ENCODE data around the gene WDR41. TPM values are rescaled to one million over a fixed set of nuclear protein-coding genes. Genes with fewer than 3 reads are reported as not detected.
A peak's percentile ranks its signal among the peaks of the same experiment; 100 is the strongest.
"Not testable (repeated sequence)": the region's sequence is repeated elsewhere in the genome, so short reads cannot be mapped to it uniquely, and the experiment has no call there.

The WDR41 gene
- polyA plus RNA-seq, 1 donor from 2014 or later, result 87.6 TPM

DNA sequence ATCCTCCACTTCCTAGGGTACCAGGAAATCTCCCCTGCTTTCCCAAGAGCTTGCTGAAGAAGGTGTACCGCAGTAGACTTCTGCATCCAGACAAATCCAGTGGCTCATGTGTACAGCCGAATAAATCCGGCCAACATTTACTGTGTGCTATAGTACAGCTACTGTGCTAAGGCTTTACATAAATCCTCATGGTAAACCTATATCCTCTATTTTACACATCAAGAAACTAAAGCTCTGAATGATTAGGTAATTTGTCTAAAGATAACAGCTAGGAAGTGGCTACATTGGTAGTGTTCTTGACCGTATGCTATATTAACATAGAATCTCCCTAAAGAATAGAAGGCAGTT lies 511 bp upstream of the WDR41 start:
- peaks cover 27% of the 10 kb centered on the region for H3K79me2 ChIP-seq (replicated peaks; ENCODE audit: insufficient read depth, low read length)
- peak overlapping the region; percentile 41 for H3K4me2 ChIP-seq (ENCODE audit: low read length)
- no peaks in the 10 kb centered on the region for H3K27me3 ChIP-seq (ENCODE audit: insufficient read depth, low read depth, low read length)
- H3F3A ChIP-seq (ENCODE audit: insufficient read depth, low read length, poor library complexity, severe bottlenecking), result no peaks in the 10 kb centered on the region
- H2AFZ ChIP-seq (ENCODE audit: low read depth, low read length), result peak overlapping the region; percentile 56
- no peaks in the 10 kb centered on the region for H3K9me2 ChIP-seq (ENCODE audit: insufficient read depth, low read length)
- peak overlapping the region; percentile 35 for H3K9ac ChIP-seq (ENCODE audit: low read length)
- no peak for TF ChIP-seq TAF1 (IDR thresholded peaks at IDR 0.05; ENCODE audit: low read depth)
- peak; percentile 4 for TF ChIP-seq SMC3 (conservative IDR thresholded peaks at IDR 0.05; ENCODE audit: poor library complexity)
- H3K4me3 ChIP-seq (ENCODE audit: low read length), result peak overlapping the region; percentile 89
- no peaks in the 10 kb centered on the region for H3K36me3 ChIP-seq (ENCODE audit: insufficient read depth, low read length)
- H3K9me3 ChIP-seq (ENCODE audit: low read length), result no peaks in the 10 kb centered on the region
- no peaks in the 10 kb centered on the region for H4K20me1 ChIP-seq (ENCODE audit: insufficient read depth)
- H3K27ac ChIP-seq (ENCODE audit: low read length), result no peak overlapping the region

DNA sequence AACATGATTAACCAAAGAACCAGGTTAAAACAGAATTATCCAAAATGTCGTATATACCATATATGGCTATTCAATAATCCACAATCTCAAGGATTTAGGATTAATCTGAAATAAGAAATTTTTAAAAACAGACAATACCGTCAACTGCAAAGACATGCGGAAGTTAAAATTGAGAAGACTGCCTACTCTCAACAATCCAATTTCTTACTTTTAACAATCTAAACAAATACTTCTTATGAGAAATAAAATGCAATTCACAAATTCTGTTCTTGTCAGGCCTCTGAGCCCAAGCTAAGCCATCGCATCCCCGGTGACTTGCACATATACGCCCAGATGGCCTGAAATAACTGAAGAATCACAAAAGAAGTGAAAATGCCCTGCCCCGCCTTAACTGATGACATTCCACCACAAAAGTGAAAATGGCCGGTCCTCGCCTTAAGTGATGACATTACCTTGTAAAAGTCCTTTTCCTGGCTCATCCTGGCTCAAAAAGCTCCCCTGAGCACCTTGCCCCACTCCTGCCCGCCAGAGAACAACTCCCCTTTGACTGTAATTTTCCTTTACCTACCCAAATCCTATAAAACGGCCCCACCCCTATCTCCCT lies 1.3 kb downstream of the WDR41 start:
- H3F3A ChIP-seq (ENCODE audit: insufficient read depth, low read length, poor library complexity, severe bottlenecking); H3K9me2 ChIP-seq (ENCODE audit: insufficient read depth, low read length); H2AFZ ChIP-seq (ENCODE audit: low read depth, low read length); H3K27ac ChIP-seq (ENCODE audit: low read length); H3K27me3 ChIP-seq (ENCODE audit: insufficient read depth, low read depth, low read length); H4K20me1 ChIP-seq (ENCODE audit: insufficient read depth); H3K9ac ChIP-seq (ENCODE audit: low read length); H3K9me3 ChIP-seq (ENCODE audit: low read length); H3K36me3 ChIP-seq (ENCODE audit: insufficient read depth, low read length): not testable (repeated sequence)
- H3K4me2 ChIP-seq (ENCODE audit: low read length), result peak overlapping the region; percentile 5
- peak overlapping the region; percentile 89 for H3K4me3 ChIP-seq (ENCODE audit: low read length)
- peaks cover 27% of the 10 kb centered on the region for H3K79me2 ChIP-seq (replicated peaks; ENCODE audit: insufficient read depth, low read length)

DNA sequence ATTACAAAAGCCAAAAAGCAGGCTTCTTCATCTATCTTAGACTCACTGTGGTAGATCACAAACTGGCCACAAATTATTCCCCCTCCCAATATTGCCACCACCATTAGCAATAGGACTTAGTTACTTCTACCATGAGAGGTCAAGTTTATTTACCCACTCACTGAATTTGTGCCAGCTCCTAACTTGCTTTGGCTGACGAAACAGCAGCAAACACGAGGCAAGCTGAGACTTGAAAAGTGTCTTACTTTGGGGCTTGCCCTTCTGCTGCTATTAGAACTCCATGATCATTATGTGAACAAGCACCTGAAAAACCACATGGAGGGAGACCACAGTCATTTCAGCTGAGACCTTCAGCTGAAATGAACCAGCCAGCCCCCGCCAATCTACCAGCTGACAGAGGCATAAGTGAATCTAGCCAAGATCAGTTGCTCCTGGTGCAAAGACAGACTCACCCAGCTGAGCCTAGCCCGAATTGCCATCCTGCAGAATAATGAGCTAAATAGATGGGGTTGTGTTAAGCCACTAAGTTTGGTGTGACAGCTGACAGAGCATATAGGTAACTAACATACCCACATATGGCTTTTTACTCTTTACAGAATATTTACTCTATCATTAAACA lies 5.7 kb downstream of the WDR41 start:
- H3K4me3 ChIP-seq (ENCODE audit: low read length), result no peak overlapping the region
- no peaks in the 10 kb centered on the region for H4K20me1 ChIP-seq (ENCODE audit: insufficient read depth)
- no peak overlapping the region for H2AFZ ChIP-seq (ENCODE audit: low read depth, low read length)
- H3K27ac ChIP-seq (ENCODE audit: low read length), result no peak overlapping the region
- H3K27me3 ChIP-seq (ENCODE audit: insufficient read depth, low read depth, low read length), result no peaks in the 10 kb centered on the region
- H3K9me2 ChIP-seq (ENCODE audit: insufficient read depth, low read length), result no peaks in the 10 kb centered on the region
- H3K4me2 ChIP-seq (ENCODE audit: low read length), result no peak overlapping the region
- no peaks in the 10 kb centered on the region for H3K9me3 ChIP-seq (ENCODE audit: low read length)
- H3F3A ChIP-seq (ENCODE audit: insufficient read depth, low read length, poor library complexity, severe bottlenecking), result no peaks in the 10 kb centered on the region
- TF ChIP-seq, protein P1, sequence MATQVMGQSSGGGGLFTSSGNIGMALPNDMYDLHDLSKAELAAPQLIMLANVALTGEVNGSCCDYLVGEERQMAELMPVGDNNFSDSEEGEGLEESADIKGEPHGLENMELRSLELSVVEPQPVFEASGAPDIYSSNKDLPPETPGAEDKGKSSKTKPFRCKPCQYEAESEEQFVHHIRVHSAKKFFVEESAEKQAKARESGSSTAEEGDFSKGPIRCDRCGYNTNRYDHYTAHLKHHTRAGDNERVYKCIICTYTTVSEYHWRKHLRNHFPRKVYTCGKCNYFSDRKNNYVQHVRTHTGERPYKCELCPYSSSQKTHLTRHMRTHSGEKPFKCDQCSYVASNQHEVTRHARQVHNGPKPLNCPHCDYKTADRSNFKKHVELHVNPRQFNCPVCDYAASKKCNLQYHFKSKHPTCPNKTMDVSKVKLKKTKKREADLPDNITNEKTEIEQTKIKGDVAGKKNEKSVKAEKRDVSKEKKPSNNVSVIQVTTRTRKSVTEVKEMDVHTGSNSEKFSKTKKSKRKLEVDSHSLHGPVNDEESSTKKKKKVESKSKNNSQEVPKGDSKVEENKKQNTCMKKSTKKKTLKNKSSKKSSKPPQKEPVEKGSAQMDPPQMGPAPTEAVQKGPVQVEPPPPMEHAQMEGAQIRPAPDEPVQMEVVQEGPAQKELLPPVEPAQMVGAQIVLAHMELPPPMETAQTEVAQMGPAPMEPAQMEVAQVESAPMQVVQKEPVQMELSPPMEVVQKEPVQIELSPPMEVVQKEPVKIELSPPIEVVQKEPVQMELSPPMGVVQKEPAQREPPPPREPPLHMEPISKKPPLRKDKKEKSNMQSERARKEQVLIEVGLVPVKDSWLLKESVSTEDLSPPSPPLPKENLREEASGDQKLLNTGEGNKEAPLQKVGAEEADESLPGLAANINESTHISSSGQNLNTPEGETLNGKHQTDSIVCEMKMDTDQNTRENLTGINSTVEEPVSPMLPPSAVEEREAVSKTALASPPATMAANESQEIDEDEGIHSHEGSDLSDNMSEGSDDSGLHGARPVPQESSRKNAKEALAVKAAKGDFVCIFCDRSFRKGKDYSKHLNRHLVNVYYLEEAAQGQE (IDR thresholded peaks at IDR 0.05; ENCODE audit: borderline replicate concordance), result no peak
- no peak for TF ChIP-seq EP300 (conservative IDR thresholded peaks at IDR 0.05; ENCODE audit: poor library complexity, severe bottlenecking)
- no peak for TF ChIP-seq MXI1 (conservative IDR thresholded peaks at IDR 0.05; ENCODE audit: poor library complexity, severe bottlenecking)
- TF ChIP-seq POLR2AphosphoS5 (IDR thresholded peaks at IDR 0.05), result no peak
- TF ChIP-seq, protein P2, sequence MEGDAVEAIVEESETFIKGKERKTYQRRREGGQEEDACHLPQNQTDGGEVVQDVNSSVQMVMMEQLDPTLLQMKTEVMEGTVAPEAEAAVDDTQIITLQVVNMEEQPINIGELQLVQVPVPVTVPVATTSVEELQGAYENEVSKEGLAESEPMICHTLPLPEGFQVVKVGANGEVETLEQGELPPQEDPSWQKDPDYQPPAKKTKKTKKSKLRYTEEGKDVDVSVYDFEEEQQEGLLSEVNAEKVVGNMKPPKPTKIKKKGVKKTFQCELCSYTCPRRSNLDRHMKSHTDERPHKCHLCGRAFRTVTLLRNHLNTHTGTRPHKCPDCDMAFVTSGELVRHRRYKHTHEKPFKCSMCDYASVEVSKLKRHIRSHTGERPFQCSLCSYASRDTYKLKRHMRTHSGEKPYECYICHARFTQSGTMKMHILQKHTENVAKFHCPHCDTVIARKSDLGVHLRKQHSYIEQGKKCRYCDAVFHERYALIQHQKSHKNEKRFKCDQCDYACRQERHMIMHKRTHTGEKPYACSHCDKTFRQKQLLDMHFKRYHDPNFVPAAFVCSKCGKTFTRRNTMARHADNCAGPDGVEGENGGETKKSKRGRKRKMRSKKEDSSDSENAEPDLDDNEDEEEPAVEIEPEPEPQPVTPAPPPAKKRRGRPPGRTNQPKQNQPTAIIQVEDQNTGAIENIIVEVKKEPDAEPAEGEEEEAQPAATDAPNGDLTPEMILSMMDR (IDR thresholded peaks at IDR 0.05; ENCODE audit: poor library complexity, severe bottlenecking), result no peak
- TF ChIP-seq EZH2 (IDR thresholded peaks at IDR 0.05; ENCODE audit: borderline replicate concordance, insufficient read depth, low read length, poor library complexity, severe bottlenecking), result no peak
- TF ChIP-seq RAD21 (conservative IDR thresholded peaks at IDR 0.05), result no peak
- TF ChIP-seq TAF1 (IDR thresholded peaks at IDR 0.05; ENCODE audit: low read depth), result no peak
- no peak for TF ChIP-seq SMC3 (conservative IDR thresholded peaks at IDR 0.05; ENCODE audit: poor library complexity)
- peaks cover 24% of the 10 kb centered on the region for H3K79me2 ChIP-seq (replicated peaks; ENCODE audit: insufficient read depth, low read length)
- H3K9ac ChIP-seq (ENCODE audit: low read length), result no peak overlapping the region
- no peaks in the 10 kb centered on the region for H3K36me3 ChIP-seq (ENCODE audit: insufficient read depth, low read length)
